ENCODE data around the gene ZNF521. TPM values are rescaled to one million over a fixed set of nuclear protein-coding genes. Genes with fewer than 3 reads are reported as not detected.
A peak's percentile ranks its signal among the peaks of the same experiment; 100 is the strongest.

ZNF521 gene
- total RNA-seq, 3 donors from 2014 or later = 30.2 to 67.5 (median 51.8) TPM

- no peaks in the 10 kb centered on the region for H3K4me1 ChIP-seq
- H3K27me3 ChIP-seq = no peaks in the 10 kb centered on the region
- TF ChIP-seq CTCF (IDR thresholded peaks at IDR 0.05) = no peak
- TF ChIP-seq POLR2A (IDR thresholded peaks at IDR 0.05) = no peak
- TF ChIP-seq POLR2AphosphoS5 (IDR thresholded peaks at IDR 0.05) = no peak
- no peaks in the 10 kb centered on the region for H3K36me3 ChIP-seq
- intact Hi-C loops (cut with DNase I; ENCODE audit: low total_unique reads) = no loop called here
- no peak for DNase-seq (ENCODE audit: low spot score in 2 of 2)
- H3K9me3 ChIP-seq = no peaks in the 10 kb centered on the region
- no peak overlapping the region for H3K4me3 ChIP-seq
- peak overlapping the region in 1 of 2 donors; percentile 15 for H3K27ac ChIP-seq
Measured at GRCh38 chr18:25134861-25135260, 217.1 kb downstream of the ZNF521 start.

GRCh38 chr18:25133879-25134278, 218.1 kb downstream of the ZNF521 start:
- no peak overlapping the region for H3K4me3 ChIP-seq
- H3K27ac ChIP-seq = no peak overlapping the region
- H3K27me3 ChIP-seq = no peaks in the 10 kb centered on the region
- no peak for DNase-seq (ENCODE audit: low spot score in 2 of 2)
- TF ChIP-seq POLR2AphosphoS5 (IDR thresholded peaks at IDR 0.05) = no peak
- TF ChIP-seq CTCF (IDR thresholded peaks at IDR 0.05) = no peak
- no peak for TF ChIP-seq POLR2A (IDR thresholded peaks at IDR 0.05)
- no peaks in the 10 kb centered on the region for H3K9me3 ChIP-seq
- intact Hi-C loops (cut with DNase I; ENCODE audit: low total_unique reads) = no loop called here
- no peaks in the 10 kb centered on the region for H3K4me1 ChIP-seq
- no peaks in the 10 kb centered on the region for H3K36me3 ChIP-seq

- no peak overlapping the region for H3K27ac ChIP-seq
- no peaks in the 10 kb centered on the region for H3K27me3 ChIP-seq
- no peak overlapping the region for H3K4me3 ChIP-seq
- no peak for DNase-seq (ENCODE audit: low spot score in 2 of 2)
- H3K4me1 ChIP-seq = no peaks in the 10 kb centered on the region
- no peaks in the 10 kb centered on the region for H3K36me3 ChIP-seq
- intact Hi-C loops (cut with DNase I; ENCODE audit: low total_unique reads) = no loop called here
- TF ChIP-seq POLR2A (IDR thresholded peaks at IDR 0.05) (no peak), POLR2AphosphoS5 (IDR thresholded peaks at IDR 0.05) (no peak), CTCF (IDR thresholded peaks at IDR 0.05) (no peak)
- H3K9me3 ChIP-seq = no peaks in the 10 kb centered on the region
Measured at GRCh38 chr18:25132786-25133496, 219.0 kb downstream of the ZNF521 start.

- TF ChIP-seq POLR2AphosphoS5 (IDR thresholded peaks at IDR 0.05) = no peak
- no peak for TF ChIP-seq POLR2A (IDR thresholded peaks at IDR 0.05)
- TF ChIP-seq CTCF (IDR thresholded peaks at IDR 0.05) = no peak
- intact Hi-C loops (cut with DNase I; ENCODE audit: low total_unique reads) = no loop called here
- H3K27me3 ChIP-seq = no peaks in the 10 kb centered on the region
- no peaks in the 10 kb centered on the region for H3K9me3 ChIP-seq
- no peaks in the 10 kb centered on the region for H3K36me3 ChIP-seq
- H3K27ac ChIP-seq = peak overlapping the region in 1 of 2 donors; percentile 12
- DNase-seq (ENCODE audit: low spot score in 2 of 2) = no peak
- peaks cover 0 to 10% of the 10 kb centered on the region in 2 donors for H3K4me1 ChIP-seq
- H3K4me3 ChIP-seq = no peak overlapping the region
Measured at GRCh38 chr18:25126751-25127150, 225.2 kb downstream of the ZNF521 start.

GRCh38 chr18:25125680-25126079, 226.3 kb downstream of the ZNF521 start:
- H3K9me3 ChIP-seq = no peaks in the 10 kb centered on the region
- DNase-seq (ENCODE audit: low spot score in 2 of 2) = no peak
- no peaks in the 10 kb centered on the region for H3K36me3 ChIP-seq
- H3K27me3 ChIP-seq = no peaks in the 10 kb centered on the region
- intact Hi-C loops (cut with DNase I; ENCODE audit: low total_unique reads) = no loop called here
- no peak for TF ChIP-seq CTCF (IDR thresholded peaks at IDR 0.05)
- no peak for TF ChIP-seq POLR2A (IDR thresholded peaks at IDR 0.05)
- TF ChIP-seq POLR2AphosphoS5 (IDR thresholded peaks at IDR 0.05) = no peak
- no peak overlapping the region for H3K27ac ChIP-seq
- peaks cover 0 to 10% of the 10 kb centered on the region in 2 donors for H3K4me1 ChIP-seq
- no peak overlapping the region for H3K4me3 ChIP-seq

All from breast epithelium (tissue), 4 donors.